Panc1 (cell line): Measurements from ENCODE around the gene CCRL2.

Source experiments
- CTCF ChIP-seq: fragments of 450-650 bp; IDR thresholded peaks from 2 replicates; pipeline ENCODE4 v1.5.1; 2017; ENCODE audit warnings: mild to moderate bottlenecking
- POLR2AphosphoS5 ChIP-seq: IDR thresholded peaks from 2 replicates; pipeline ENCODE4 v1.6.1; 2012; ENCODE audit warnings: mild to moderate bottlenecking, low read depth, low read length, moderate library complexity
- REST ChIP-seq, 2 experiments: IDR thresholded peaks; 2 replicates each; pipeline ENCODE4 v1.6.1; 2011 to 2012; ENCODE audit warnings: low read depth in 2 of 2, control low read depth in 1 of 2, low read length in 1 of 2, mild to moderate bottlenecking in 1 of 2, moderate library complexity in 1 of 2; ENCODE audit not compliant: insufficient read depth in 1 of 2

- TF ChIP-seq CTCF (no peak), POLR2AphosphoS5 (no peak), REST (IDR thresholded peaks at IDR 0.05; ENCODE audit: insufficient read depth in 1 of 2, low read depth in 2 of 2, low read length in 1 of 2) (no peak)
Observed at GRCh38 chr3:46360907-46361306, 46.2 kb upstream of the CCRL2 start.
